ENCODE data around the gene PRDM1.

- TF ChIP-seq CTCF (conservative IDR thresholded peaks at IDR 0.05 in 1 of 2, IDR thresholded peaks at IDR 0.05 in 1 of 2; ENCODE audit: extremely low read depth in 1 of 2, insufficient read depth in 1 of 2, low read depth in 1 of 2, low read length in 2 of 2) (no peak), EZH2 (IDR thresholded peaks at IDR 0.05; ENCODE audit: borderline replicate concordance, low read length) (no peak)
Measured at GRCh38 chr6:106124437-106125430, 38.6 kb downstream of the PRDM1 start.

Measured in mammary epithelial cell (primary cell).